SK-N-MC (cell line): ENCODE results near the gene BCL2A1.

Source experiments
- EZH2 ChIP-seq: fragments of 200-600 bp; sonication (generic); IDR thresholded peaks from one replicate; pipeline ENCODE4 v1.6.1; 2017; ENCODE audit warnings: antibody characterized with exemption
- FOXP2 ChIP-seq: optimal IDR thresholded peaks from 2 replicates; pipeline ENCODE3; 2011; ENCODE audit warnings: mild to moderate bottlenecking, moderate library complexity; ENCODE audit not compliant: insufficient read depth; ENCODE audit errors: extremely low read length, control extremely low read depth
- POLR2AphosphoS5 ChIP-seq: IDR thresholded peaks from 2 replicates; pipeline ENCODE4 v1.6.1; 2012; ENCODE audit warnings: mild to moderate bottlenecking, low read depth, low read length, borderline replicate concordance

DNA sequence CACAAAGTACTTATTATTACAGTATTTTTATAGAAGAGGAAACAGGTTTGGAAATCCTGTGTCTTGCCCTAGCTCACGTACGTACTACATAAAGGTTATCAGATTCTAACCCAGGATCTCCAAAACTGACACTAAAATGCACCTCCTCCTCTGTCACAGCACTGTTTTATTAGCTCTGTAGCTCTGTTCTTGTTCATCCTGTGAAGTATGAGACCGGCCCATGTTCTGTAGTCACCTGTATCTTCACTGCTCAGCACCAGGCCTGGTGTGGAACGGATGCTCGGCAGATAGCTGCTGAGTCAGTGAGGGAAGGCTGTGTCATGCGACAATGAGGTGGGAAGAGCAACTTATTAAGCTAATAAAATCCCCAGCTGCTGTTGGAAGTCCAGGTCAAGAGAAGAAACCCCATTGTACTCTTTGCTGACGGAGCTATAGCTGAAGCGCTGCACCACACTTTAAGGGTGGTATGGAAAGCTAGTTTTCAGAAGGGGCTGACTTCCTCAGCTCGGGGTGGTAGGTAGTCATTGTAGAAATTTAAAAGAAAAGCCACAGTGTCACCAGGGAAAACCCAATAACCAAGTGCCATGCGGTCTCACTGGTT is 22.8 kb downstream of the BCL2A1 start:
- TF ChIP-seq EZH2 = no peak
- no peak for TF ChIP-seq POLR2AphosphoS5
- no peak for TF ChIP-seq FOXP2
